Mucosa of gallbladder (tissue), 1 donor: ENCODE measurements around the gene ATRNL1. TPM values are rescaled to one million over a fixed set of nuclear protein-coding genes. Genes with fewer than 3 reads are reported as not detected.

Experiments used
- DNase-seq: peaks from one replicate; pipeline ENCODE4 v3.0.0-alpha.2; 2020; ENCODE audit warnings: low spot score
- total RNA-seq: library from RNA; stranded (reverse); gene quantifications from one replicate; pipeline ENCODE4 v1.2.1, GENCODE V29; 2021
- donor health status: DM: no; HTN: no; CAD: no.

ATRNL1 gene
- total RNA-seq, 1 donor from 2014 or later, result 2.7 TPM

- no peak for DNase-seq
Observed at GRCh38 chr10:115884331-115884730, 791.2 kb downstream of the ATRNL1 start.

GRCh38 chr10:115895166-115895565 is 802.0 kb downstream of the ATRNL1 start:
- no peak for DNase-seq

- DNase-seq, result no peak
Observed at GRCh38 chr10:115898242-115898641, 805.1 kb downstream of the ATRNL1 start.

- DNase-seq, result no peak
Observed at GRCh38 chr10:115902596-115902995, 809.4 kb downstream of the ATRNL1 start.

- DNase-seq, result no peak
Observed at GRCh38 chr10:115903207-115903606, 810.0 kb downstream of the ATRNL1 start.

- DNase-seq, result no peak
Observed at GRCh38 chr10:115903845-115904244, 810.7 kb downstream of the ATRNL1 start.

GRCh38 chr10:115909037-115909436 is 815.9 kb downstream of the ATRNL1 start:
- no peak for DNase-seq

GRCh38 chr10:115909962-115910731 is 817.0 kb downstream of the ATRNL1 start:
- no peak for DNase-seq

- no peak for DNase-seq
Observed at GRCh38 chr10:115914475-115914874, 821.3 kb downstream of the ATRNL1 start.

GRCh38 chr10:115915429-115915828 is 822.3 kb downstream of the ATRNL1 start:
- no peak for DNase-seq

GRCh38 chr10:115918812-115919211 is 825.6 kb downstream of the ATRNL1 start:
- no peak for DNase-seq

GRCh38 chr10:115921795-115922194 is 828.6 kb downstream of the ATRNL1 start:
- DNase-seq, result no peak

- DNase-seq, result no peak
Observed at GRCh38 chr10:115931309-115931708, 838.1 kb downstream of the ATRNL1 start.

GRCh38 chr10:115932099-115932498 is 838.9 kb downstream of the ATRNL1 start:
- DNase-seq, result no peak

GRCh38 chr10:115933098-115933497 is 839.9 kb downstream of the ATRNL1 start:
- no peak for DNase-seq

- DNase-seq, result no peak
Observed at GRCh38 chr10:115935731-115936130, 842.6 kb downstream of the ATRNL1 start.

- no peak for DNase-seq
Observed at GRCh38 chr10:115936926-115937767, 844.0 kb downstream of the ATRNL1 start.

GRCh38 chr10:115937768-115938056 is 844.5 kb downstream of the ATRNL1 start:
- no peak for DNase-seq

- no peak for DNase-seq
Observed at GRCh38 chr10:115939101-115939854, 846.1 kb downstream of the ATRNL1 start.

GRCh38 chr10:115941361-115941771 is 848.2 kb downstream of the ATRNL1 start:
- DNase-seq, result no peak

- DNase-seq, result no peak
Observed at GRCh38 chr10:115942101-115942500, 848.9 kb downstream of the ATRNL1 start.

GRCh38 chr10:115944538-115944937 is 851.4 kb downstream of the ATRNL1 start:
- DNase-seq, result no peak
